HG02798 (cell line): ENCODE data around the gene PGS1.
"Not testable (repeated sequence)": the region's sequence is repeated elsewhere in the genome, so short reads cannot be mapped to it uniquely, and the experiment has no call there.

ENCODE experiments used
- ATAC-seq: cut with Tn5 transposase; IDR thresholded peaks from one replicate; pipeline ENCODE4 v1.9.1; 2021; ENCODE audit warnings: mild to moderate bottlenecking; ENCODE audit not compliant: unreplicated experiment, poor library complexity

PGS1 gene

DNA sequence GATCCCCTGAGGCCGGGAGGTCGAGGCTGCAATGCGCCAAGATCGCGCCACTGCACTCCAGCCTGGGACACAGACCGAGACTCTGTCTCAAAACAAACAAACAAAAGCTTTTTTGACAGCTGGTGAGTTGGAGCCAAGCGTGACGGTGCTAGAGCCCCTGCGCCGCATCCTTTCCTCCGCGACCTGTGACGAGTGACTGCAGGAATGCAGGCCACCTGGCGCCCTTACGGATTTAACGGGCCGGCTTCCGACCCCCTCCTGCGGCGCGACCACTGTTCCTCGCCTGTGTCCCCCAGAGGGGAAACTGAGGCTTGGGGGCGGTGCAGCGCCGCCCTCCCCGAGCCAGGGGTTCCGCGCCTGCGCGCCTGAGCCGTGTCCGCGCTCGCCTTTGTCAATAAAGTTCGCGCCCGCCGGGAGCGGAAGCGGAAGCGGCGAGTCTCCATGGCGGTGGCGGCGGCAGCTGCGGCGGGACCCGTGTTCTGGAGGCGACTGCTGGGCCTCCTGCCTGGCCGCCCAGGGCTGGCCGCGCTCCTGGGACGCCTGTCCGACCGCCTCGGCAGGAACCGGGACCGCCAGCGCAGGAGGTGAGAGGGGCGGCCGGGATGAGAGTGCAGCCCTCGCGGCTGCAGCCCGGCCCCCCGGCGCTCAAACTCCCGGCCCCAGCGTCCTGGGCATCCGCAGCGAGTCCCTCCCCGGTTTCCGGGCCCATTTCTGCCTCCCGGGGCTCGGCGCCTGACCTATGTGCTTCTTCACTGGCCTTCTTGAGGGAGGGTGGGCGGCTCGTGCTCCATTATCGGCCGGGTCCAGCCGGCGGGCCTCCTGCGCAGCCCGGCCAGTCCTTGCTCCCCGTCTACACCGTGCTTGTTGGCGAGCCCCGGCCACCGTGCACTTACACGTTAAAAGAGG lies at the start of gene PGS1:
PGS1 (plus strand) TSS at position 425 of the 906 bp plus-strand sequence; CDS start at position 442, 17 bp downstream.
- ATAC-seq, result peak; percentile 77

DNA sequence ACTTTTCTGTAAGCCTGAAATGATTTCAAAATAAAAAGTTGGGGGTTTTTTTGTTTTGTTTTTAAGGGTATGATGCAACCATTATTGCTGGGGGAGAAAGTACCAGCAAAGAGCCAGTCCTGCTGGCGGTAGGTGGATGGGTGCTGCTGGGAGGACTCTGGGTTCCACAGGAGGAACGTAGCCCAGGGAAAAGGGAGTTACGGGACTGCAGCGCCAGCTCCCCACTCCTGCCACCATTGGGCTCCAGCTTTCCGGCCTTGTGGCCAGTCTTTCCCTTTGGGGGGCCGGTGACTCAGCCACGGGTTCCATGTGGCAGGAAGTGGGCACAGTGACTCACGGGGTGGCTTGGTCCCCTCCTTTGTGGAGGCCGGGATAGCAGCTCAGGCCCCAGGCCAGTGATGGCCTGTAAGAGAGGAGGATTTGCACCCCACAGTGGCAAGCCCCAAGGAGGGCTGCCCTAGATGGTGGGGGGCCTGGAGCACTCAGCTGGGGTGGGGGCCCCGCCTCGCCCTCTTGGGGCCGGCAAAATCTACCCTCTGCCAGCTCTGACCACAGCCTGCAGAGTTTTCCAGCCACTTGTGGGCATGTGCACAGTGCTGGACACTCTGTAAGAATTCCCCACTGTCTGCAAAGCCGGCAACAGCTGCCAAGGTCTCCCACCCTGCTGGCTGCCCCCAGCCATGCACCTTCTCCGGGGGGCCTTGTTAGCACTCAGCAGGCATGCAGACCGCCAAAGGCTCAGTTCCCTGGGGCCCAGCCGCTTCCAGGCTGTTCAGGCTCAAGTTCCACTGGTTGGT lies 49.0 kb upstream of the PGS1 start:
- ATAC-seq, result no peak

DNA sequence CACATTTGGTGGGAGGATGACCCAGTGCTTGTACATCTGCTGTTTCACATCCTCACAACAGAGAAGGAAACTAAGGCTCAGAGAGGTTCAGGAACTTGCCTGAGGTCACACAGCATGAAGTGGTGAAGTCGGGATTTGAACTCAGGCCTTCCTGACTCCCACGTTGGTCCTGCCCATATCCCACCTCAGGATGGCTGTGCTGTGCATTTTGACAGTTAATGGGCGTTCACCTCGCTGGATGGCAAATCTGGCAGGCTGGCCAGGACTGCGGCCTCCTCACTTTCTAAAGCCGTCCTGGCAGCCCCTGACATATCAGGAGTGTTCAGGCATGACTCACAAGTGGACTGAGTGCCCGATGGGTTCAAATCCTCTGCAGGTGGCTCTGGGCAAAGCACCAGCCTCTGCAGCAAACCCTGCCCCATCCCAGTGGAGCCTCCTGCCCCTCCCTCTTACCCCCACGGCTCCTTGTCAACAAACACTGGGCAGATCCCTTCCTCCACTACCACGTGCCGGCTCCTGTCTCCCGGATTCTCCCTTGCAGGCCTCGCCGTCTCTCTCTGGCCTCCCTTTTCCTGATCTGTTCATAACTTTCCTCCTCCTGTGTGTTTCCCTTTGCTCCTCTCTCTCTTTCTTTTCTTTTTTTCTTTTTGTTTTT lies 47.8 kb upstream of the PGS1 start:
- ATAC-seq, result no peak

DNA sequence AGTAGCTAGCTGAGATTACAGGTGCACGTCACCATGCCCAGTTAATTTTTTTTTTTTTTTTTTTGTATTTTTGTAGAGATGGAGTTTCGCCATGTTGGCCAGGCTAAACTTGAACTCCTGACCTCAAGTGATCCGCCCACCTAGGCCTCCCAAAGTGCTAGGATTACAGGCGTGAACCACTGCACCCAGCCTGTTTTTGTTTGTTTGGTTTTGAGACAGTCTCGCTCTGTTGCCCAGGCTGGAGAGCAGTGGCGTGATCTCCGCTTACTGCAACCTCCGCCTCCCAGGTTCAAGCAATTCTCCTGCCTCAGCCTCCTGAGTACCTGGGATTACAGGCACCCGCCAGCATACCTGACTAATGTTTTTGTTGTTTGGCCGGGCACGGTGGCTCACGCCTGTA lies 47.1 kb upstream of the PGS1 start:
- not testable (repeated sequence) for ATAC-seq

- ATAC-seq, result no peak
These were observed 45.5 kb upstream of the PGS1 start for GRCh38 chr17:78332991-78333390.

GRCh38 chr17:78335209-78335608 lies 43.2 kb upstream of the PGS1 start:
- no peak for ATAC-seq

- ATAC-seq, result peak; percentile 56
These were observed 41.0 kb upstream of the PGS1 start for GRCh38 chr17:78337244-78338109.

GRCh38 chr17:78338486-78339259 lies 39.8 kb upstream of the PGS1 start:
- no peak for ATAC-seq

DNA sequence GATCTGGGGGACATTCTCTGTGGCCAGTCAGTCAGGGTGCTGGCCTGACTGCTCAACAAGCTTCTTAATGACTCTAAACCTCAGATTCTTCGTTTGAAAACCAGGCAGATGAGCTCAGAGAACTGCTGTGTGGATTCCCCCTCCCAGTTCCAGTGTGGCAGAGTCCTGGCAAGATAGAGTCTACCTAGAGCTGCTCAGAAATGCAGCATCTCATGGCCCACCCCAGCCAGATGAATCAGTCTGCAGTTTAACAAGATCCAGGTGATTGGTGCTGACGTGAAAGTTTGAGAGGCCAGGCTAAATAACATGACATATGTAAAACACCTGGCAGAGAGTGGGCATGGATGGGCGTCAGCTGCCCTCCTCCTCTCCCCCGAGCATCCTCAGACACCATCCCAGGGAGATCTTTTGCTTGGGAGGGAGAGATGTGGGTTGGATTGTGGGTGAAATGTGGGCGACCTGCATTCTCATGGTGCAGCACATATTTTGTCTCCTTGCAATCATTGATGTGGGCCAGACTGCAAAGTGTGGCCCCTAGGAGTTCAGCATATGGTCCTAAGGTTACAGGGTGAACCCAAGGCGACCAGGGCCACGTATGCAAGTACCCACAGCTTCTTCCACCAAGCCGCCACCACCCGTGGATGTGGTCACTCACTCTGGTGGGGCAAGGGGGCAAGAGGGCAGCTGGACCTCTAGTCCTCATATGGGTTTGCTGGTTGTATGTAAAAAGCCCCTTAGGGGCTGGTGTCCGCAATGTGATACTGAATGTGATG lies 38.1 kb upstream of the PGS1 start:
- ATAC-seq, result no peak

- no peak for ATAC-seq
These were observed 36.6 kb upstream of the PGS1 start for GRCh38 chr17:78341559-78342448.

- no peak for ATAC-seq
These were observed 35.8 kb upstream of the PGS1 start for GRCh38 chr17:78342449-78343186.

- no peak for ATAC-seq
These were observed 35.3 kb upstream of the PGS1 start for GRCh38 chr17:78343187-78343542.

DNA sequence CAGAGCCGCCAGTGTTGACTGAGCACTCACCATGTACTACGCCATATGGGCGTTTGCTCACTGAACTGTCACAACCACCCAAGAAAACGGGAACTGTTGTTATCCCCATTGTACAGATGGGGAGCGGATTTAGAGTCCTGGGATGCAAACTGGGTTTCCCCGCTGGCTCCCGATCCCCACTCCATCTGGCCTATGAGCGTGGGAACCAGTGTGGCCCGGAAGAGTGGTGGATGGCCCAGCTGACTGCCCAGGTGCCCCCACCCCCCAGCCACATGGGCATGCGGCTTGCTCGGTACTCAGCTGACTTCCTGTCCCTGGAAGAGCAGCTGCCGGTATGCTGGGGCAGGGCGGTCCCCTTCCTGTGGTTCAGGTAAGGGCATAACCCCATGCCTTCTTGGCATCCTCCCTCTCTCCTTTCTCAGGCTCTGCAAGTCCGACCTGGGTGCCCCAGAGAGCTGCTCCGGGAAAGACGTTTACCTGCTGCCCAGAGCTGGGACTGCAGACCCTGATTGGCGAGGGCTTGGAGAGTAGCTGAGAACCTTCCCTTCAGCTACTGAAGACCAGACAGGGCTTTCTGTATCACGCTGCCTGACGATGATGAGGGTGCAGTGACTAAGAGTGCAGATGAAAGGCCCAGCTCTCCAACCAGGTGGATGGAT lies 34.8 kb upstream of the PGS1 start:
- peak; percentile 39 for ATAC-seq

DNA sequence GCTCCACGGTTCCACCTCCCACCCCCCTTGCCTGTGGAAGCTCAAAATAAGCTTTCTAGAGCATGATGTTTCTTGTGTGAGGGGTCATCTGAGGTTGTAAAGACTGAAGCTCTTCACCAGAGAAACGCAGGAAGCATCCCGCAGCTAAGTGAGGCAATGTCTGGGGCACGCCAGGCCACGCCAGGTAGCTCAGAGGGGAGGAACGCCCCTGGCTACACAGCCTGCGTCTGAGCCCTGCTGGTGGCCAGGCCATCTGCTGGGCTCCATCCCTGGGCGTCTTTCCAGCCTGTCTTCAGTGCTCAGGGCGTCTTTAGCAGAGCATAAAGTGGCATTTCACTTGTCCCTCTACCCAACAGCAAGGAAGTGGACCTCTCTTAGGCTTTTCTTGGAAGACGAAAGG lies 33.8 kb upstream of the PGS1 start:
- ATAC-seq, result no peak

GRCh38 chr17:78345172-78345571 lies 33.3 kb upstream of the PGS1 start:
- no peak for ATAC-seq

DNA sequence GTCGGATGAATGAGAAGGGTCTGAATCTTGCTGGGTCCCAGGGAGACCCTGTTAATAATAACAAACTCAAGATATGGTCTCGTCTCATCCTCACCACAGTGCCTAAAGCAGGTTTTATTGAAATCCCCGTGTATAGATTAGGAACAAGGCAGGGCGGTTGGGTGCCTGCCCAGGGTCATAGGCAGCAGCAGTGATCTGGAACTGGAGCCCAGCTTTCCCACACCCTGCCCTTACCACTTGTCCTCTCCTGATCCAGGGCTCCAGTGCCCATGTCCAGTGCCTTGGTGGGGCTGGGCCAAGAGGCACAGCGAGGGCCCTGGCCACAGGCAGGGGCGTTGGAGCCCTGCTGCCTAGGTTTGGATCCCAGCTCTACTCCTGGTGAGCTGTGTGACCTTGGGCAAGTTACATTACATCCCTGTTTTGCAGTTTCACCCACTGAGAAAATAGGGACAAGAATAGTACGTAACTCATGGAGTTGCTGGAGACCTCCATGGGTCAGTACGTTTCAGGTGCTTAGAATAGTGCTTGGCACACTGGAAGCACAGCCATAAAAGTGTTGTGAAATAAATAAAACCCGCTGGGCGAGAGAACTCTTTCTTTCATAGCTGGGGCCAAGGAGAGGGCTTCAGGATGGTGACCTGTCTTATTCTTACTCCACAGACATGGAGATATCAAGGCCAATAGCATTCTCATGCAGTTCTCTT lies 32.5 kb upstream of the PGS1 start:
- no peak for ATAC-seq
